ENCODE data around the gene FRYL. TPM values are rescaled to one million over a fixed set of nuclear protein-coding genes. Genes with fewer than 3 reads are reported as not detected.

The FRYL gene
- total and polyA plus RNA-seq, 2 of the 13 experiments (the other 11 are each of a cell fraction or from before 2014, with no cell fraction given), result 9.7 to 19.6 TPM

DNA sequence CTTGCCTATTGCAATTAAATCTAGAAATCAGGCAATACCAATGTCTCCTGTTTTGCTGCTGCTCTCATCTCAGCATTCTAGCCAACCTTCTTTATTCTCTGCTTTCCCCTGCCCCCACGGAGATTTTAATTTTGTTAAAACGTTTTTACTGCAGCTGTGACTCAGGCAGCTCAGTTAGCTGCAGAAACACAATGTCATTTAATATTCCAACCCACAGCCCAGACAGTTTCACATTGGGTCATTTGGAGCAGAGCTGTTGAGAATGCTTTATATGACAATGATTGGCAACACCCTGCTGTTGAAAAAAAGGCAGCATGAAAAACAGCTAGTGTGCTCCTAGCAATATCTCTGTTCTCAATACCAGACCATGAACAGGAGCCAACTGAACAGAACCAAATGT is 309.5 kb downstream of the FRYL start:
- Histone ChIP-seq H2AFZ (ENCODE audit: low read length) (no peak overlapping the region), H3K9ac (ENCODE audit: insufficient read depth, low read depth, low read length) (no peak overlapping the region), H3K27me3 (ENCODE audit: control insufficient read depth in 1 of 2, insufficient read depth in 2 of 2, low read length in 2 of 2) (no peaks in the 10 kb centered on the region), H3K9me3 (ENCODE audit: low read length) (no peaks in the 10 kb centered on the region), H3K4me2 (ENCODE audit: low read depth, low read length) (no peak overlapping the region), H3K4me1 (ENCODE audit: insufficient read depth, low read length) (no peaks in the 10 kb centered on the region), H3K27ac (ENCODE audit: extremely low read length, insufficient read depth, low read length) (no peak overlapping the region), H4K20me1 (ENCODE audit: insufficient read depth, low read length) (no peaks in the 10 kb centered on the region), H3K79me2 (ENCODE audit: insufficient read depth, low read length) (no peaks in the 10 kb centered on the region), H3K4me3 (replicated peaks in 1 of 3; ENCODE audit: insufficient read depth in 1 of 3, low read depth in 2 of 3, low read length in 3 of 3) (no peak overlapping the region), H3K36me3 (replicated peaks in 1 of 2; ENCODE audit: control insufficient read depth in 1 of 2, insufficient read depth in 2 of 2, low read length in 2 of 2) (no peaks in the 10 kb centered on the region)
- intact Hi-C loops (cut with micrococcal nuclease; ENCODE audit: unreplicated experiment) (no loop called here), in situ Hi-C loops (cut with HindIII; ENCODE audit: extremely low pct_ligation_motif_present, low pct_unique_long_range_greater_than_20kb) (no loop called here)
- FAIRE-seq (no peak), ATAC-seq (no peak), DNase-seq (ENCODE audit: low spot score) (no peak)
- ChIA-PET CTCF (ENCODE audit: low intra/inter-chr PET ratio, low total read pairs) (no interaction called here), POLR2A (no interaction called here)
- WGBS (ENCODE audit: low lambda C conversion rate), result 0% methylated on average over 2 of the region's 2 CpGs
- TF ChIP-seq FOSL1 (CRISPR knock-in tag; IDR thresholded peaks at IDR 0.05; ENCODE audit: borderline replicate concordance) (no peak), ZNF883 (CRISPR knock-in tag; IDR thresholded peaks at IDR 0.05; ENCODE audit: not compliant biosample characterization) (no peak), ZNF446 (CRISPR knock-in tag; IDR thresholded peaks at IDR 0.05) (no peak), ZNF281 (CRISPR knock-in tag; IDR thresholded peaks at IDR 0.05; ENCODE audit: borderline replicate concordance) (no peak), KLF9 (CRISPR knock-in tag; IDR thresholded peaks at IDR 0.05; ENCODE audit: low read depth) (no peak), ZNF780A (CRISPR knock-in tag; IDR thresholded peaks at IDR 0.05) (no peak), ZNF749 (CRISPR knock-in tag; IDR thresholded peaks at IDR 0.05; ENCODE audit: borderline replicate concordance) (no peak), ZNF367 (CRISPR knock-in tag; IDR thresholded peaks at IDR 0.05; ENCODE audit: borderline replicate concordance) (no peak), ZNF775 (CRISPR knock-in tag; IDR thresholded peaks at IDR 0.05; ENCODE audit: borderline replicate concordance) (no peak), ZNF296 (CRISPR knock-in tag; conservative IDR thresholded peaks at IDR 0.05) (no peak), ZBTB44 (CRISPR knock-in tag; IDR thresholded peaks at IDR 0.05) (no peak), ATM (IDR thresholded peaks at IDR 0.05; ENCODE audit: borderline replicate concordance) (no peak), ONECUT2 (CRISPR knock-in tag; IDR thresholded peaks at IDR 0.05) (no peak), ARNT2 (CRISPR knock-in tag; IDR thresholded peaks at IDR 0.05; ENCODE audit: low read depth) (no peak)
- TF ChIP-seq, protein P1, sequence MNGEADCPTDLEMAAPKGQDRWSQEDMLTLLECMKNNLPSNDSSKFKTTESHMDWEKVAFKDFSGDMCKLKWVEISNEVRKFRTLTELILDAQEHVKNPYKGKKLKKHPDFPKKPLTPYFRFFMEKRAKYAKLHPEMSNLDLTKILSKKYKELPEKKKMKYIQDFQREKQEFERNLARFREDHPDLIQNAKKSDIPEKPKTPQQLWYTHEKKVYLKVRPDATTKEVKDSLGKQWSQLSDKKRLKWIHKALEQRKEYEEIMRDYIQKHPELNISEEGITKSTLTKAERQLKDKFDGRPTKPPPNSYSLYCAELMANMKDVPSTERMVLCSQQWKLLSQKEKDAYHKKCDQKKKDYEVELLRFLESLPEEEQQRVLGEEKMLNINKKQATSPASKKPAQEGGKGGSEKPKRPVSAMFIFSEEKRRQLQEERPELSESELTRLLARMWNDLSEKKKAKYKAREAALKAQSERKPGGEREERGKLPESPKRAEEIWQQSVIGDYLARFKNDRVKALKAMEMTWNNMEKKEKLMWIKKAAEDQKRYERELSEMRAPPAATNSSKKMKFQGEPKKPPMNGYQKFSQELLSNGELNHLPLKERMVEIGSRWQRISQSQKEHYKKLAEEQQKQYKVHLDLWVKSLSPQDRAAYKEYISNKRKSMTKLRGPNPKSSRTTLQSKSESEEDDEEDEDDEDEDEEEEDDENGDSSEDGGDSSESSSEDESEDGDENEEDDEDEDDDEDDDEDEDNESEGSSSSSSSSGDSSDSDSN (CRISPR knock-in tag; IDR thresholded peaks at IDR 0.05), result no peak
- TF ChIP-seq, protein P2, sequence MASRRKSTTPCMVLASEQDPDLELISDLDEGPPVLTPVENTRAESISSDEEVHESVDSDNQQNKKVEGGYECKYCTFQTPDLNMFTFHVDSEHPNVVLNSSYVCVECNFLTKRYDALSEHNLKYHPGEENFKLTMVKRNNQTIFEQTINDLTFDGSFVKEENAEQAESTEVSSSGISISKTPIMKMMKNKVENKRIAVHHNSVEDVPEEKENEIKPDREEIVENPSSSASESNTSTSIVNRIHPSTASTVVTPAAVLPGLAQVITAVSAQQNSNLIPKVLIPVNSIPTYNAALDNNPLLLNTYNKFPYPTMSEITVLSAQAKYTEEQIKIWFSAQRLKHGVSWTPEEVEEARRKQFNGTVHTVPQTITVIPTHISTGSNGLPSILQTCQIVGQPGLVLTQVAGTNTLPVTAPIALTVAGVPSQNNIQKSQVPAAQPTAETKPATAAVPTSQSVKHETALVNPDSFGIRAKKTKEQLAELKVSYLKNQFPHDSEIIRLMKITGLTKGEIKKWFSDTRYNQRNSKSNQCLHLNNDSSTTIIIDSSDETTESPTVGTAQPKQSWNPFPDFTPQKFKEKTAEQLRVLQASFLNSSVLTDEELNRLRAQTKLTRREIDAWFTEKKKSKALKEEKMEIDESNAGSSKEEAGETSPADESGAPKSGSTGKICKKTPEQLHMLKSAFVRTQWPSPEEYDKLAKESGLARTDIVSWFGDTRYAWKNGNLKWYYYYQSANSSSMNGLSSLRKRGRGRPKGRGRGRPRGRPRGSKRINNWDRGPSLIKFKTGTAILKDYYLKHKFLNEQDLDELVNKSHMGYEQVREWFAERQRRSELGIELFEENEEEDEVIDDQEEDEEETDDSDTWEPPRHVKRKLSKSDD (CRISPR knock-in tag; IDR thresholded peaks at IDR 0.05; ENCODE audit: low read depth), result no peak
- BruUV-seq (replicated peaks), result no TSS peak

Data from HepG2 (cell line).